ENCODE measurements around the gene TTC27.

The TTC27 gene

GRCh38 chr2:32671885-32672533, 44.2 kb downstream of the TTC27 start:
- DNase-seq (ENCODE audit: low read depth), result no peak

DNA sequence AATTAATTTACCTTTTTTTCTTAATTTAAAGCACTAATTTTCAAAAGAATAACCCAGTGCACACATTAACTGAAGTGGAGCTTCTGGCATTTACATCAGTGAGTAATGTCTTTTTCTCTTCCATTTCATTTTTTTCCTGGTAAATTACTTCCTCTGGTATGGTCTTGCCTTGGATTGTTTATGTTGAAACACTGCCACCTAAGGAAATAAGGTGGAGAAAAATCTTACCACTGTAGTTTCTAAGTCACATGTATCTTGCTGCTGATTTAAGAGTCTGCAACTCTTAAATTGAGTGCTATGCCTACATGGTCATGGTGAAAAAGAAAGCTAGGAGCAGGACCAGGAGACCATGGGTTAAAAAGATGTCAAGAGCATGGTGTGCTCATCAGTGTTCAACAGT, 51.0 kb downstream of the TTC27 start:
- no peak for DNase-seq (ENCODE audit: low read depth)

- DNase-seq (ENCODE audit: low read depth), result no peak
Measured at GRCh38 chr2:32680942-32681341, 53.1 kb downstream of the TTC27 start.

GRCh38 chr2:32683520-32684086, 55.8 kb downstream of the TTC27 start:
- no peak for DNase-seq (ENCODE audit: low read depth)

- no peak for DNase-seq (ENCODE audit: low read depth)
Measured at GRCh38 chr2:32688541-32688940, 60.7 kb downstream of the TTC27 start.

DNA sequence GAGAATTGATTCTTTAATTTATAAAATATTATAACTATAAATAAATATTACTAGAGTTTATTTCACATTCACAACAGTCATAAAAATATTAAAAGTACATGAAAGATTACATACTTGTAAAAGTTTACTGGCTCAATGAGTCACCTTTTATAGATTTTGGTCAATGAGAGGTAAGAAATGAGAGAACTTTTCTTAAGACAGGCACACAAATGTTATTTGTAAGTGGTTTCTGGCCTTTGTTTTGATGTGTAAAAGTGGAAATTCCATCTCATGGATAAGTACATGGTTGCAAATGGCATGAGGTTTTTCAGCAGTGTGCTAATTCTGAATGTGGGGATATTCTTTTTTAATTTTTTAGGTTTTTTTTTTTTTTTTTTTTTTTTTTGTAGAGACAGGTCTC, 63.8 kb downstream of the TTC27 start:
- DNase-seq (ENCODE audit: low read depth), result no peak

DNA sequence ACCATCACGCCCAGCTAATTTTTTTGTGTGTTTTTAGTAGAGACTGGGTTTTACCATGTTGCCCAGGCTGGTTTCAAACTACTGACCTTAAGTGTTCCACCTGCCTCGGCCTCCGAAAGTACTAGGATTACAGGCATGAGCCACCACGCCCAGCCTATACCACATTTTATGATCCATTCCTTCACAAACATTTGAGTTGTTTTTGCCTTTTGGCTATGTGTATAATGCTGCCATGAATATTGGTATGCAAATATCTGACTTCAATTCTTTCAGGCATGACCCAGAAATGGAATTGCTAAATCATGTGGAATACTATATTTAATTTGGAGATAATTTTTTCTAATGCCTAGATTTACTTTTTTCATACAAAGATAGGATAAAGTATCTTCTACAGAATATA, 68.6 kb downstream of the TTC27 start:
- DNase-seq (ENCODE audit: low read depth), result no peak

DNA sequence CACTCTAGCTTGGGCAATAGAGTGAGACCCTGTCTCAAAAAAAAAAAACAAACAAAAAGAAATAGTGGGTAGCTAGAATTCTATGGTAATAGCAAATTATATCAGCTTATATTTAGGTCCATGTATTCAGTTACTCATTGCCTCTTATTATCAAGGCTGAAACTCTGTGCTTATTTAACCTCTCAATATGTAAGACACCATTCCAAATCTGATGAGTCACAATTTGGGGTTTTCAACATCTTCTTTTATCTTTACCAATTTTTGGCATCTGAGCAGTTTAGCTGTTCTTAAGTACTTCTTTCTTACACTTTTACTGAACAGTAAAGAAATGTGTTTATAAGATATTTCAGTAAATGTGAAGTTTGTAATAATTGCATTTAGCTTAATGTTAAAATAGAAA, 69.3 kb downstream of the TTC27 start:
- no peak for DNase-seq (ENCODE audit: low read depth)

- no peak for DNase-seq (ENCODE audit: low read depth)
Measured at GRCh38 chr2:32699151-32699550, 71.3 kb downstream of the TTC27 start.

- DNase-seq (ENCODE audit: low read depth), result no peak
Measured at GRCh38 chr2:32701806-32702205, 74.0 kb downstream of the TTC27 start.

GRCh38 chr2:32702303-32703064, 74.6 kb downstream of the TTC27 start:
- no peak for DNase-seq (ENCODE audit: low read depth)

- no peak for DNase-seq (ENCODE audit: low read depth)
Measured at GRCh38 chr2:32706815-32707579, 79.1 kb downstream of the TTC27 start.

DNA sequence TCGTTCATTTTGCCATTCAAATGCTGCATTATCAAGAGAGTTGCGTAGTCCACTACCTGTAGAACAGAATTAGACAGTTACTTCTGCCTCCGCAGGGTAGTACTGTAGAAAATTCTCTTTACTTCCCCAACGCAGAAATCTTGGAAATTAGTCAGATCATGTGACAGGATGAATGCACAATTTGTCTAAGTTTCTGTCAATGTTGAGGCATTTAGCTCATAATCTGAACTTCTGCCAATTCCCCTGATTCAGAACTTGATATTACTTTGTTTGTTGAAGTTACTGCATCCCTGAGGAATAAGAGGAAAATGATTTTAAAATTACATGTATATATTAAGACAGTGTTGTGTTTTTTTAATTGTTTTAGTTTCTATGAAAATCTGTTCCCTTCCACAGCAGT, 83.4 kb downstream of the TTC27 start:
- no peak for DNase-seq (ENCODE audit: low read depth)

DNA sequence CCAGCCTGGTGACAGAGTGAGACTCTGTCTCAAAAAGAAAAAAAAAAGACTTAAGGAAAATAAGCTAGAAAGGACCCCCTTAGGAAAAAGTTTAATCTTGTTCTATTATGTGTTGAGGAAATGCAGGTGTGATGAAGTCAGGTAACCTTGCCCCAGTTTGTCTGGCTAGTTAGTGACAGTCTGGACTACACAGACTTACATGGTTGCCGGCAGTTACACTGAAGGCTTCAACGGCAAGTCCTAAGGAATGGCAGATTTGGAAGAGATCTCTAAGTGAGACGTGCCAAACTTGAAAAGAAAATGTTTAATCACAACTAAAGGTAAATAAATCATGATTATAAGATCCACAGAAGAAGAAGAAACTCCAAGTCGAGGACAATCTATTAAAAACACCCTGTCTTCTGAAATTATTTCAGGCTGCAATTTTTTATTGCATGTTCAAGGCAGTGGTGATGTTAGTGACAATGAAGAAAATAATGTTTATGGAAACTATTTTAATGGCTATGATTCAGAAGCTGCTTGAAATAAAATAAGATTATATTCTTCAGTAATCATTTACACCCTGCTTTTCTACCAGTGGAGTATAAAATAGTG, 84.2 kb downstream of the TTC27 start:
- DNase-seq (ENCODE audit: low read depth), result no peak

GRCh38 chr2:32712870-32713269, 85.0 kb downstream of the TTC27 start:
- DNase-seq (ENCODE audit: low read depth), result no peak

GRCh38 chr2:32714521-32714920, 86.7 kb downstream of the TTC27 start:
- no peak for DNase-seq (ENCODE audit: low read depth)

GRCh38 chr2:32715391-32715841, 87.6 kb downstream of the TTC27 start:
- DNase-seq (ENCODE audit: low read depth), result no peak

- no peak for DNase-seq (ENCODE audit: low read depth)
Measured at GRCh38 chr2:32715981-32716380, 88.1 kb downstream of the TTC27 start.

DNA sequence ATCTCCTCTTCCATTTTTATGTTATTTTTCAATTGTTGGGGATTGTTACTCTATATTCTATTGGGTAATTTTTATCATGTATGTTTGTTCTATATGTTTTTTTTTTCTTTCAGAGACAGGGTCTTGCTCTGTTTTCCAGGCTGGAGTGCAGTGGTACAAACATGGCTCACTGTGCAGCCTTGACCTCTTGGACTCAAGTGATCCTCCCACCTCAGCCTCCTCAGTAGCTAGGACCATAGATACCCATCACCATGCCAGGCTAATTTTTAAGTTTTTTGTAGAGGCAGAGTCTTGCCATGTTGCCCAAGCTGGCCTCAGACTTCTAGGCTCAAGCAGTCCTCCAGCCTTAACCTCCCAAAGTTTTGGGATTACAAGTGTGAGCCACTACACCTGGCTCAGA, 88.7 kb downstream of the TTC27 start:
- no peak for DNase-seq (ENCODE audit: low read depth)

DNA sequence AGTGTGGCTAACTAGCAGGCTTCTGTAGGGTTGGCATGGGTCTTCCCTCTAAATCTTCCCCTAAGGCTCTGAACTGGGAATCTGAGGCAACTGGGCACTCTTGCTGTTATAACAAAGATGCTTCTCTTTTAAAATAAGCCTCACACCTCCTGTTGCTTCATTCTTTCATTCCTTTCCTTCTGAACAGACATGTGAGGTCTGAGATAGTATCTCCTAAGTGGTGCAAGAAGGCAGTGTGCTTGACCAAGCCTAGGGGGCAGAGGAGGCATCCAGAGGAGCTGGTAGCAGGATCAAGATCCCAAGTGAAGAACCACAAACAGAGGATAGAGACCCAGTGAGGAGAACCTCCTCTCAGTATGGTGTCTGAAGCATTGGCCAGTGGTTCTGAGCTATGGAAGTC, 90.9 kb downstream of the TTC27 start:
- DNase-seq (ENCODE audit: low read depth), result no peak

GRCh38 chr2:32719430-32719829, 91.6 kb downstream of the TTC27 start:
- DNase-seq (ENCODE audit: low read depth), result no peak

Measured in activated T-cell treated with anti-CD3 and anti-CD28 coated beads for 48 hours (primary cell).